GM21367 (cell line): ENCODE results near the gene EDEM3.
"Not testable (repeated sequence)": the region's sequence is repeated elsewhere in the genome, so short reads cannot be mapped to it uniquely, and the experiment has no call there.

Experiments used
- ATAC-seq: cut with Tn5 transposase; IDR thresholded peaks from one replicate; pipeline ENCODE4 v1.9.1; 2021; ENCODE audit not compliant: unreplicated experiment

EDEM3 gene

GRCh38 chr1:184739796-184740195 lies 14.9 kb downstream of the EDEM3 start:
- no peak for ATAC-seq

- no peak for ATAC-seq
These were observed 15.6 kb downstream of the EDEM3 start for GRCh38 chr1:184739070-184739469.

GRCh38 chr1:184734980-184735379 lies 19.7 kb downstream of the EDEM3 start:
- peak; percentile 81 for ATAC-seq

- no peak for ATAC-seq
These were observed 29.8 kb downstream of the EDEM3 start for GRCh38 chr1:184724843-184725242.

- ATAC-seq, result no peak
These were observed 38.5 kb downstream of the EDEM3 start for GRCh38 chr1:184716158-184716557.

GRCh38 chr1:184709418-184709817 lies 45.2 kb downstream of the EDEM3 start:
- no peak for ATAC-seq

GRCh38 chr1:184708084-184708676 lies 46.5 kb downstream of the EDEM3 start:
- no peak for ATAC-seq

GRCh38 chr1:184705271-184705670 lies 49.4 kb downstream of the EDEM3 start:
- no peak for ATAC-seq

GRCh38 chr1:184701816-184702215 lies 52.8 kb downstream of the EDEM3 start:
- no peak for ATAC-seq

- no peak for ATAC-seq
These were observed 55.7 kb downstream of the EDEM3 start for GRCh38 chr1:184698969-184699368.

- ATAC-seq, result no peak
These were observed 56.6 kb downstream of the EDEM3 start for GRCh38 chr1:184698016-184698415.

- no peak for ATAC-seq
These were observed 58.3 kb downstream of the EDEM3 start for GRCh38 chr1:184696403-184696802.

GRCh38 chr1:184695023-184695422 lies 59.6 kb downstream of the EDEM3 start:
- no peak for ATAC-seq

- ATAC-seq, result no peak
These were observed 61.6 kb downstream of the EDEM3 start for GRCh38 chr1:184693011-184693410.

GRCh38 chr1:184691719-184692324 lies 62.8 kb downstream of the EDEM3 start:
- ATAC-seq, result no peak

GRCh38 chr1:184686540-184686939 lies 68.1 kb downstream of the EDEM3 start:
- ATAC-seq, result no peak

GRCh38 chr1:184685116-184685515 lies 69.5 kb downstream of the EDEM3 start:
- ATAC-seq, result peak; percentile 87

GRCh38 chr1:184684285-184685074 lies 70.2 kb downstream of the EDEM3 start:
- ATAC-seq, result no peak

- ATAC-seq, result no peak
These were observed 71.7 kb downstream of the EDEM3 start for GRCh38 chr1:184682956-184683355.

GRCh38 chr1:184680611-184681225 lies 73.9 kb downstream of the EDEM3 start:
- ATAC-seq, result not testable (repeated sequence)

- ATAC-seq, result not testable (repeated sequence)
These were observed 75.2 kb downstream of the EDEM3 start for GRCh38 chr1:184679472-184679871.

GRCh38 chr1:184677344-184677743 lies 77.3 kb downstream of the EDEM3 start:
- no peak for ATAC-seq
